HCT116 (cell line): ENCODE measurements around the gene APBA1. TPM values are rescaled to one million over a fixed set of nuclear protein-coding genes. Genes with fewer than 3 reads are reported as not detected.

Source experiments
- ATAC-seq: fragments of 200-7000 bp; cut with Tn5 transposase; 2 replicates; pipeline ENCODE4 v1.9.1; 2020; ENCODE audit warnings: mild to moderate bottlenecking, moderate library complexity
- BruUV-seq: library from RNA; stranded (reverse); fragments of 400-500 nt; replicated peaks from 2 replicates; lab custom pipeline; 2021; lab: Mats Ljungman, UMichigan
- CTCF ChIA-PET: fragments of 300-600 bp; sonication (Branson Sonifier 250); formaldehyde crosslinking; loops from one replicate; lab custom pipeline; 2021; ENCODE audit warnings: antibody characterized with exemption; lab: Charles Lee
- POLR2A ChIA-PET: fragments of 300-600, 350-600 bp; sonication (Branson Sonifier 250); formaldehyde crosslinking; loops from one replicate; lab custom pipeline; 2021; ENCODE audit warnings: antibody characterized with exemption; lab: Charles Lee
- RAD21 ChIA-PET, 2 experiments: fragments of 300-600 bp; sonication (Branson Sonifier 250); formaldehyde crosslinking; loops; one replicate each; lab custom pipeline; 2023; ENCODE audit warnings: low total read pairs in 2 of 2; ENCODE audit not compliant: uncharacterized antibody in 2 of 2, unreplicated experiment in 2 of 2, low non-redundant PET in 1 of 2; lab: Charles Lee
- DNase-seq: peaks from one replicate; pipeline ENCODE4 v3.0.0-alpha.2; 2010; ENCODE audit warnings: low read depth, low spot score
- H2AFZ ChIP-seq: fragments of 200-600 bp; shearing (Covaris generic), sonication (generic); 2 replicates; pipeline ENCODE4 v1.6.1; 2017; ENCODE audit warnings: low read depth, mixed run types, mixed read lengths, antibody characterized with exemption, low read length; ENCODE audit not compliant: poor library complexity, severe bottlenecking
- H3K27ac ChIP-seq: 2 replicates; pipeline ENCODE4 v1.5.1; 2012; ENCODE audit warnings: low read depth, low read length
- H3K27me3 ChIP-seq: fragments of 200-600 bp; sonication (generic); 2 replicates; pipeline ENCODE4 v1.6.1; 2016; ENCODE audit warnings: mixed run types, low read length, mixed read lengths; ENCODE audit not compliant: insufficient read depth
- H3K36me3 ChIP-seq, 2 experiments: fragments of 200-500 bp in 1 of 2; fragments of 200-600 bp in 1 of 2; sonication (Bioruptor generic) in 1 of 2; sonication (generic) in 1 of 2; 2 replicates each; pipeline versions ENCODE4 v1.5.1 to v1.6.1; 2014 to 2016; ENCODE audit warnings: low read length in 2 of 2, inconsistent platforms in 1 of 2, mixed read lengths in 1 of 2, mixed run types in 1 of 2; ENCODE audit not compliant: insufficient read depth in 2 of 2, control insufficient read depth in 1 of 2
- H3K4me1 ChIP-seq, 2 experiments: fragments of 200-600 bp in 1 of 2; sonication (generic) in 1 of 2; 2 replicates each; pipeline versions ENCODE4 v1.5.1 to v1.6.1; 2012 to 2017; ENCODE audit warnings: low read length in 2 of 2, inconsistent platforms in 1 of 2, mild to moderate bottlenecking in 1 of 2, mixed read lengths in 1 of 2, mixed run types in 1 of 2, moderate library complexity in 1 of 2; ENCODE audit not compliant: insufficient read depth in 2 of 2, control insufficient read depth in 1 of 2
- H3K4me2 ChIP-seq: fragments of 200-600 bp; sonication (generic); 2 replicates; pipeline ENCODE4 v1.6.1; 2017; ENCODE audit warnings: mixed run types, low read length, mixed read lengths
- H3K4me3 ChIP-seq, 2 experiments: fragments of 200-600 bp in 1 of 2; sonication (generic) in 1 of 2; replicated peaks in 1 of 2; 2 replicates each; pipeline ENCODE4 v1.5.1; 2011 to 2016; ENCODE audit warnings: low read length in 2 of 2, control low read depth in 1 of 2, low read depth in 1 of 2, mild to moderate bottlenecking in 1 of 2, mixed read lengths in 1 of 2, mixed run types in 1 of 2
- H3K79me2 ChIP-seq: fragments of 200-600 bp; sonication (generic); 2 replicates; pipeline ENCODE4 v1.6.1; 2017; ENCODE audit warnings: mild to moderate bottlenecking, mixed run types, low read length, moderate library complexity, mixed read lengths; ENCODE audit not compliant: insufficient read depth
- H3K9ac ChIP-seq: fragments of 200-600 bp; sonication (generic); 2 replicates; pipeline ENCODE4 v1.6.1; 2016; ENCODE audit warnings: low read length, mixed read lengths
- H3K9me2 ChIP-seq: fragments of 200-600 bp; sonication (generic), shearing (Covaris generic); 2 replicates; pipeline ENCODE4 v1.6.1; 2017; ENCODE audit warnings: mixed run types, mild to moderate bottlenecking, moderate library complexity; ENCODE audit not compliant: insufficient read depth
- H3K9me3 ChIP-seq, 2 experiments: fragments of 200-500 bp in 1 of 2; fragments of 200-600 bp in 1 of 2; sonication (Bioruptor generic) in 1 of 2; sonication (generic) in 1 of 2; 2 replicates each; pipeline ENCODE4 v1.6.1; 2014 to 2017; ENCODE audit warnings: low read length in 2 of 2, mixed read lengths in 2 of 2, inconsistent platforms in 1 of 2, low read depth in 1 of 2, mild to moderate bottlenecking in 1 of 2, mixed run types in 1 of 2, moderate library complexity in 1 of 2; ENCODE audit not compliant: control insufficient read depth in 1 of 2, insufficient read depth in 1 of 2
- H4K20me1 ChIP-seq: fragments of 200-600 bp; sonication (generic), shearing (Covaris generic); 2 replicates; pipeline ENCODE4 v1.6.1; 2017; ENCODE audit warnings: mixed run types, mild to moderate bottlenecking, moderate library complexity; ENCODE audit not compliant: insufficient read depth
- EZH2phosphoT487 ChIP-seq: fragments of 200-600 bp; IDR thresholded peaks from 2 replicates; pipeline ENCODE4 v1.6.1; 2018; ENCODE audit warnings: antibody characterized with exemption, borderline replicate concordance
- POLR2AphosphoS5 ChIP-seq: IDR thresholded peaks from 2 replicates; pipeline ENCODE4 v1.6.1; 2011; ENCODE audit warnings: mild to moderate bottlenecking, low read depth, low read length, moderate library complexity
- SIN3A ChIP-seq: IDR thresholded peaks from 2 replicates; pipeline ENCODE4 v1.6.1; 2012; ENCODE audit warnings: low read depth
- SRF ChIP-seq: IDR thresholded peaks from 2 replicates; pipeline ENCODE4 v1.6.1; 2012; ENCODE audit warnings: low read depth
- TCF7L2 ChIP-seq: IDR thresholded peaks from 2 replicates; pipeline ENCODE4 v1.7.0; 2011; ENCODE audit warnings: borderline replicate concordance, inconsistent platforms; ENCODE audit not compliant: insufficient read depth, insufficient read length; ENCODE audit errors: extremely low read depth
- ZNF274 ChIP-seq: fragments of 200-500 bp; sonication (Bioruptor generic); IDR thresholded peaks from 2 replicates; pipeline ENCODE4 v1.6.1; 2014; ENCODE audit warnings: mild to moderate bottlenecking, low read depth, low read length, inconsistent platforms
- intact Hi-C: fragments of 100-400 bp; cut with micrococcal nuclease; formaldehyde crosslinking; loops from 2 replicates; pipeline ENCODE4 v1.10.0; 2022
- total RNA-seq: library from RNA; stranded (reverse); gene quantifications from one replicate; pipeline ENCODE4 v1.2.1, GENCODE V29; 2021; ENCODE audit not compliant: unreplicated experiment
- TF ChIP-seq, protein P1 (sequence below), 3 experiments: fragments of 200-600 bp in 1 of 3; sonication (generic) in 1 of 3; IDR thresholded peaks in 2 of 3; conservative IDR thresholded peaks in 1 of 3; 2 replicates each; pipeline ENCODE4 v1.5.1; 2012 to 2017; ENCODE audit warnings: low read depth in 2 of 3, low read length in 2 of 3, antibody characterized with exemption in 1 of 3, borderline replicate concordance in 1 of 3, control low read depth in 1 of 3, mild to moderate bottlenecking in 1 of 3, mixed read lengths in 1 of 3, mixed run types in 1 of 3, moderate library complexity in 1 of 3; ENCODE audit not compliant: insufficient read depth in 1 of 3

APBA1 gene
- total RNA-seq, 1 experiment from 2014 or later = 0.20 TPM

DNA sequence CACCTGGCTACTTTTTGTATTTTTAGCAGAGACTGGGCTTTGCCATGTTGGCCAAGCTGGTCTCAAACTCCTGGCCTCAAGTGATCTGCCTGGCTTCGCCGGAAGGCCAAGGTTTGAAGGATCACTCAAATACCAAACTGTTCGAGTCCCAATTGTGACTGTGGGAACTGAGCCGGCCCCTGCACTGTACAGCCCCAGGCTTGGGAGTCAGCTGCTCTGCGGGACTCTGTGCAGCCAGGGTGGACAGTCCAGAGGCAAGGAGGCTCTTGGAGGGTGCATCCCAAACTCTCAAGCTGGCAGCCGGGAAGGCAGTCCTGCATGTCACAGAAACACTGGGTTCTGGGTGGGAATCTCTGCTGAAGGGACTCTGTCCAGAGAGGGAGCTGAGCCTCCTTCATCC, 238.2 kb downstream of the APBA1 start (continued):
- no peak for TF ChIP-seq TCF7L2
- no peak for TF ChIP-seq SRF
- no peak for TF ChIP-seq SIN3A
- no peak for TF ChIP-seq ZNF274

GRCh38 chr9:69433392-69433791, 238.8 kb downstream of the APBA1 start:
- intact Hi-C loops = no loop called here
- H3K9ac ChIP-seq = no peak overlapping the region
- POLR2A ChIA-PET = no interaction called here
- no peaks in the 10 kb centered on the region for H4K20me1 ChIP-seq
- CTCF ChIA-PET = no interaction called here
- no peaks in the 10 kb centered on the region for H3K36me3 ChIP-seq
- no peak for DNase-seq
- H3K4me3 ChIP-seq = no peak overlapping the region
- no peak overlapping the region for H3K27ac ChIP-seq
- no peaks in the 10 kb centered on the region for H3K4me1 ChIP-seq
- H3K9me2 ChIP-seq = no peaks in the 10 kb centered on the region
- no peaks in the 10 kb centered on the region for H3K9me3 ChIP-seq
- H3K27me3 ChIP-seq = 0 out of 2 replicates have a peak, but pooled peaks cover 5% of the 10 kb centered on the region
- H3K79me2 ChIP-seq = no peaks in the 10 kb centered on the region
- no peak for TF ChIP-seq POLR2AphosphoS5
- no peak for TF ChIP-seq EZH2phosphoT487
- TF ChIP-seq ZNF274 = no peak
- TF ChIP-seq, protein P1, sequence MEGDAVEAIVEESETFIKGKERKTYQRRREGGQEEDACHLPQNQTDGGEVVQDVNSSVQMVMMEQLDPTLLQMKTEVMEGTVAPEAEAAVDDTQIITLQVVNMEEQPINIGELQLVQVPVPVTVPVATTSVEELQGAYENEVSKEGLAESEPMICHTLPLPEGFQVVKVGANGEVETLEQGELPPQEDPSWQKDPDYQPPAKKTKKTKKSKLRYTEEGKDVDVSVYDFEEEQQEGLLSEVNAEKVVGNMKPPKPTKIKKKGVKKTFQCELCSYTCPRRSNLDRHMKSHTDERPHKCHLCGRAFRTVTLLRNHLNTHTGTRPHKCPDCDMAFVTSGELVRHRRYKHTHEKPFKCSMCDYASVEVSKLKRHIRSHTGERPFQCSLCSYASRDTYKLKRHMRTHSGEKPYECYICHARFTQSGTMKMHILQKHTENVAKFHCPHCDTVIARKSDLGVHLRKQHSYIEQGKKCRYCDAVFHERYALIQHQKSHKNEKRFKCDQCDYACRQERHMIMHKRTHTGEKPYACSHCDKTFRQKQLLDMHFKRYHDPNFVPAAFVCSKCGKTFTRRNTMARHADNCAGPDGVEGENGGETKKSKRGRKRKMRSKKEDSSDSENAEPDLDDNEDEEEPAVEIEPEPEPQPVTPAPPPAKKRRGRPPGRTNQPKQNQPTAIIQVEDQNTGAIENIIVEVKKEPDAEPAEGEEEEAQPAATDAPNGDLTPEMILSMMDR (IDR thresholded peaks at IDR 0.05 in 2 of 3, conservative IDR thresholded peaks at IDR 0.05 in 1 of 3; ENCODE audit: borderline replicate concordance in 1 of 3, insufficient read depth in 1 of 3, low read depth in 2 of 3, low read length in 2 of 3) = no peak
- TF ChIP-seq SIN3A = no peak
- no peak overlapping the region for H2AFZ ChIP-seq
- H3K4me2 ChIP-seq = no peak overlapping the region
- no peak for ATAC-seq
- no TSS peak for BruUV-seq
- RAD21 ChIA-PET = no interaction called here
